ENCODE measurements around the gene INTS12. TPM values are rescaled to one million over a fixed set of nuclear protein-coding genes. Genes with fewer than 3 reads are reported as not detected.
A peak's percentile ranks its signal among the peaks of the same experiment; 100 is the strongest.

The INTS12 gene
- total RNA-seq, 3 donors from 2014 or later (not counting 1 experiment from before 2014, with no cell fraction given): 19.4 to 22.8 (median 19.9) TPM

DNA sequence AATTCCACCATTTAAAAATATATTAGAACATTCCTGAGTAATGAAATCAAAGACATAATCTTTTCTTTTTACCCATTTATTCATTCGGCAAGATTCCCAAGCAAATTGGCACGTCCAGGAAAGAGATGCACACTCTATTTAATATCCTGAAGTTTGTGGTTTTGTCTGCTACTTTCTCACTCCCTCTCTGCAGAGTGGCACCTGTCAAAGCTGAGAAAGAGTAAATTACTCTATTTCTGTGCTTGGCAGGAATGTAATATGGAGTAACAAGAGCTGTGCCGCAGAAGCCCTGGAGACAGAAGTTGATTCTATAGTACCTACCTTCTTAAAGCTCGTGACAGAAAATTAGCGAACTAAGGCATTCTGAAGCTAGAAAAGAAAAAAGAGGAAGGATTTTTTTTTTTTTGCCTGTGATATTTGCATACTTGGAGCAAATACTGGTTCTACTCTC, 5.6 kb upstream of the INTS12 start:
- H3K27ac Mint-ChIP-seq: no peak overlapping the region
- peaks cover 2% of the 10 kb centered on the region for H3K4me1 ChIP-seq (ENCODE audit: control insufficient read depth, insufficient read depth, low read length)
- no peaks in the 10 kb centered on the region for H3K9me3 ChIP-seq (ENCODE audit: control insufficient read depth, insufficient read depth, low read length)
- no peak overlapping the region for H3K4me3 Mint-ChIP-seq
- DNase-seq (no peak), ATAC-seq (no peak)
- H3K36me3 ChIP-seq (ENCODE audit: control insufficient read depth, insufficient read depth, low read length): no peaks in the 10 kb centered on the region
- H3K4me1 Mint-ChIP-seq: peaks cover 4% of the 10 kb centered on the region in 2 donors
- no peak overlapping the region for H3K4me3 ChIP-seq (ENCODE audit: low read length)
- no peaks in the 10 kb centered on the region for H3K27me3 ChIP-seq (ENCODE audit: control insufficient read depth, insufficient read depth, low read length)
- TF ChIP-seq, protein P1, sequence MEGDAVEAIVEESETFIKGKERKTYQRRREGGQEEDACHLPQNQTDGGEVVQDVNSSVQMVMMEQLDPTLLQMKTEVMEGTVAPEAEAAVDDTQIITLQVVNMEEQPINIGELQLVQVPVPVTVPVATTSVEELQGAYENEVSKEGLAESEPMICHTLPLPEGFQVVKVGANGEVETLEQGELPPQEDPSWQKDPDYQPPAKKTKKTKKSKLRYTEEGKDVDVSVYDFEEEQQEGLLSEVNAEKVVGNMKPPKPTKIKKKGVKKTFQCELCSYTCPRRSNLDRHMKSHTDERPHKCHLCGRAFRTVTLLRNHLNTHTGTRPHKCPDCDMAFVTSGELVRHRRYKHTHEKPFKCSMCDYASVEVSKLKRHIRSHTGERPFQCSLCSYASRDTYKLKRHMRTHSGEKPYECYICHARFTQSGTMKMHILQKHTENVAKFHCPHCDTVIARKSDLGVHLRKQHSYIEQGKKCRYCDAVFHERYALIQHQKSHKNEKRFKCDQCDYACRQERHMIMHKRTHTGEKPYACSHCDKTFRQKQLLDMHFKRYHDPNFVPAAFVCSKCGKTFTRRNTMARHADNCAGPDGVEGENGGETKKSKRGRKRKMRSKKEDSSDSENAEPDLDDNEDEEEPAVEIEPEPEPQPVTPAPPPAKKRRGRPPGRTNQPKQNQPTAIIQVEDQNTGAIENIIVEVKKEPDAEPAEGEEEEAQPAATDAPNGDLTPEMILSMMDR (IDR thresholded peaks at IDR 0.05): no peak
- no peaks in the 10 kb centered on the region for H3K36me3 Mint-ChIP-seq
- WGBS (ENCODE audit: insufficient coverage): 19% methylated on average over 2 of the region's 5 CpGs
- H3K27ac ChIP-seq (ENCODE audit: low read length): no peak overlapping the region
- H3K9me3 Mint-ChIP-seq: no peaks in the 10 kb centered on the region
- H3K27me3 Mint-ChIP-seq (ENCODE audit: low read depth in 2 of 2): no peaks in the 10 kb centered on the region
- intact Hi-C loops (cut with micrococcal nuclease): no loop called here

DNA sequence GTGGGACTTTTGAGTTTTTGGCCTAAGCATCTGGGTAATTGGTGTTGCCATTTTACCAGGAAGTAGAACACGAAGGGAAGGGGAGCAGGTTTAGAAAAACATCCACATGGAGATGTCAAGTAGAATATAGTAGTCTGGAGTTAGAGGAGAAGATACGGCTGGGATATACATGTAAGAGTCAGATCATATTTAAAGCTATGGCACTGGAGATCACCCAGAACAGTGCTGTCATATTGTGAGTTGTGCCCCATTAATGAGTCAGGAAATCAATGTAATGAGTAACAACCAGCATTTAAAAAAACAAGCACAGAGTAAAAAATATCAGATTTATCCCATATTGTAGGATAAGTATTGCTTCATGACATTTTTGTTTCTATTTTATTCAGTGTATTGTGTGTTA, 4.3 kb upstream of the INTS12 start:
- ATAC-seq (no peak), DNase-seq (no peak)
- H3K9me3 Mint-ChIP-seq: no peaks in the 10 kb centered on the region
- intact Hi-C loops (cut with micrococcal nuclease): no loop called here
- H3K36me3 Mint-ChIP-seq: no peaks in the 10 kb centered on the region
- no peaks in the 10 kb centered on the region for H3K9me3 ChIP-seq (ENCODE audit: control insufficient read depth, insufficient read depth, low read length)
- no peak overlapping the region for H3K4me3 ChIP-seq (ENCODE audit: low read length)
- H3K27ac ChIP-seq (ENCODE audit: low read length): no peak overlapping the region
- no peaks in the 10 kb centered on the region for H3K27me3 Mint-ChIP-seq (ENCODE audit: low read depth in 2 of 2)
- TF ChIP-seq, protein P1 (IDR thresholded peaks at IDR 0.05): no peak
- no peak overlapping the region for H3K4me3 Mint-ChIP-seq
- no peak overlapping the region for H3K27ac Mint-ChIP-seq
- no peaks in the 10 kb centered on the region for H3K36me3 ChIP-seq (ENCODE audit: control insufficient read depth, insufficient read depth, low read length)
- WGBS (ENCODE audit: insufficient coverage): 91% methylated on average over 2 of the region's 2 CpGs
- H3K4me1 ChIP-seq (ENCODE audit: control insufficient read depth, insufficient read depth, low read length): peaks cover 3% of the 10 kb centered on the region
- no peaks in the 10 kb centered on the region for H3K27me3 ChIP-seq (ENCODE audit: control insufficient read depth, insufficient read depth, low read length)
- peaks cover 9% of the 10 kb centered on the region in 2 donors for H3K4me1 Mint-ChIP-seq

DNA sequence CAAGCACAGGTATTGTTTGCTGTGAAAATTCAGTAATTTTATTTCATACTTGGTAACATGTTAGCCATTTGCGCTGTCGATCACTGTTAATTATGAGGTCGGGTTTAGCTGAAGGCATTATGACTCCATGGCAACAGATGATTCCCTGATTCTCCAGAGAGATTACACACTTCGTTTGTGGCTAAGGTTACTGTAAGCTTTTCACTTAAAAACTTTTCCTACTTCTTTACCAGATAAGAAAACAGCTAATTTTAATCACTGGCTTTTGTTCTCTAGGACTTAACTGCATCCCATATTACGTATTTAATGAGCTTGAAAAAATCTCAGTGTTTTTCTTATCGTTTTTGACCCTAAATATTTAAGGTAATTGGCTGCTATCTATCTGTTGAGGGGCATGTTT, 2.2 kb upstream of the INTS12 start:
- Mint-ChIP-seq H3K9me3 (no peaks in the 10 kb centered on the region), H3K4me1 (peaks cover 23 to 28% of the 10 kb centered on the region in 2 donors), H3K4me3 (no peak overlapping the region), H3K36me3 (no peaks in the 10 kb centered on the region), H3K27me3 (ENCODE audit: low read depth in 2 of 2) (no peaks in the 10 kb centered on the region), H3K27ac (no peak overlapping the region)
- H3K27me3 ChIP-seq (ENCODE audit: control insufficient read depth, insufficient read depth, low read length): no peaks in the 10 kb centered on the region
- WGBS (ENCODE audit: insufficient coverage): 96% methylated on average over 6 of the region's 6 CpGs
- intact Hi-C loops (cut with micrococcal nuclease): no loop called here
- no peak for DNase-seq
- no peaks in the 10 kb centered on the region for H3K36me3 ChIP-seq (ENCODE audit: control insufficient read depth, insufficient read depth, low read length)
- peaks cover 3% of the 10 kb centered on the region for H3K4me1 ChIP-seq (ENCODE audit: control insufficient read depth, insufficient read depth, low read length)
- H3K27ac ChIP-seq (ENCODE audit: low read length): no peak overlapping the region
- TF ChIP-seq, protein P1 (IDR thresholded peaks at IDR 0.05): no peak
- H3K9me3 ChIP-seq (ENCODE audit: control insufficient read depth, insufficient read depth, low read length): no peaks in the 10 kb centered on the region
- no peak overlapping the region for H3K4me3 ChIP-seq (ENCODE audit: low read length)
- no peak for ATAC-seq

DNA sequence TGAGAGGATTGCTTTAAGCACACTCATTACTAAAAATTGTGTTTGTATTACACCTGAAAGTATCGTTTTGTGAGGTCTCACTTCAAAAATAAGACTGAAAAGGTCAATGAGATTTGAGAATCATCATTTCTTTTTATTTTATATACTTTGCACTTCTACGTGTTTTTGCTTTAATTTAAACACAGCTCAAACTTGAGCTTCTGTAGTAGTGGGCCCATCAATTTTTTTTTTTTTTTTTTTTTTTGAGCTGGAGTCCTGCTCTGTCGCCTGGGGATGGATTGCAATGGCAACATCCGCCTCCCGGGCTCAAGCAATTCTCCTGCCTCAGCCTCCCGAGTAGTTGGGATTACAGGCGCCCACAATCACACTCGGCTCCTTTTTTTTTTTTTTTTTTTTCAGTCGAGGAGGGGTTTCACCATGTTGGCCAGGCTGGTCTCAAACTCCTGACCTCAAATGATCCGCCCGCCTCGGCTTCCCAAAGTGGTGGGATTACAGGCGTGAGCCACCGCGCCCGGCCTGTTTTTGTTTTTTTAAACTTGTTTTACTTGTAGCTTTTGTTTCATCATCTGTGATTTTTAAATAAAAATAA, 1.6 kb upstream of the INTS12 start:
- Mint-ChIP-seq H3K9me3 (no peaks in the 10 kb centered on the region), H3K4me3 (peak overlapping the region; percentile 67), H3K27ac (no peak overlapping the region), H3K27me3 (ENCODE audit: low read depth in 2 of 2) (no peaks in the 10 kb centered on the region), H3K36me3 (no peaks in the 10 kb centered on the region), H3K4me1 (peaks cover 23 to 32% of the 10 kb centered on the region in 2 donors)
- 93% methylated on average over 12 of the region's 16 CpGs for WGBS (ENCODE audit: insufficient coverage)
- DNase-seq (no peak), ATAC-seq (no peak)
- Histone ChIP-seq H3K9me3 (ENCODE audit: control insufficient read depth, insufficient read depth, low read length) (no peaks in the 10 kb centered on the region), H3K36me3 (ENCODE audit: control insufficient read depth, insufficient read depth, low read length) (no peaks in the 10 kb centered on the region), H3K4me3 (ENCODE audit: low read length) (no peak overlapping the region), H3K4me1 (ENCODE audit: control insufficient read depth, insufficient read depth, low read length) (peaks cover 3% of the 10 kb centered on the region), H3K27me3 (ENCODE audit: control insufficient read depth, insufficient read depth, low read length) (no peaks in the 10 kb centered on the region), H3K27ac (ENCODE audit: low read length) (no peak overlapping the region)
- TF ChIP-seq, protein P1 (IDR thresholded peaks at IDR 0.05): no peak
- intact Hi-C loops (cut with micrococcal nuclease): no loop called here
